Panc1 (cell line): ENCODE measurements around the gene RAD1. TPM values are rescaled to one million over a fixed set of nuclear protein-coding genes. Genes with fewer than 3 reads are reported as not detected.

Experiments used
- ATAC-seq: fragments of 200-7000 bp; cut with Tn5 transposase; 2 replicates; pipeline ENCODE4 v1.9.1; 2020; ENCODE audit warnings: mild to moderate bottlenecking, moderate library complexity
- BruUV-seq: library from RNA; stranded (reverse); fragments of 400-500 nt; replicated peaks from 2 replicates; lab custom pipeline; 2021; lab: Mats Ljungman, UMichigan
- CTCF ChIA-PET: fragments of 300-600 bp; sonication (Branson Sonifier 250); formaldehyde crosslinking; loops from one replicate; lab custom pipeline; 2022; ENCODE audit warnings: antibody characterized with exemption; lab: Charles Lee
- POLR2A ChIA-PET: fragments of 300-600 bp; sonication (Branson Sonifier 250); formaldehyde crosslinking; loops from one replicate; lab custom pipeline; 2022; ENCODE audit warnings: antibody characterized with exemption; lab: Charles Lee
- DNase-seq: peaks from one replicate; pipeline ENCODE4 v3.0.0-alpha.2; 2010; ENCODE audit warnings: low read depth, low spot score
- H3K27ac ChIP-seq: 2 replicates; pipeline ENCODE4 v1.5.1; 2011; ENCODE audit warnings: mild to moderate bottlenecking, low read length, inconsistent platforms
- H3K27me3 ChIP-seq: fragments of 200-500 bp; sonication (Bioruptor generic); 2 replicates; pipeline ENCODE4 v1.6.0; 2014; ENCODE audit warnings: low read length, inconsistent platforms; ENCODE audit not compliant: control insufficient read depth, insufficient read depth
- H3K36me3 ChIP-seq: fragments of 200-500 bp; sonication (Bioruptor generic); 2 replicates; pipeline ENCODE4 v1.5.1; 2014; ENCODE audit warnings: inconsistent platforms, mild to moderate bottlenecking, low read length, moderate library complexity; ENCODE audit not compliant: control insufficient read depth, insufficient read depth
- H3K4me1 ChIP-seq: 2 replicates; pipeline ENCODE4 v1.5.1; 2011; ENCODE audit warnings: inconsistent platforms, mild to moderate bottlenecking, low read length, moderate library complexity; ENCODE audit not compliant: control insufficient read depth, insufficient read depth
- H3K4me3 ChIP-seq, 2 experiments: 2 replicates each; pipeline ENCODE4 v1.5.1; 2011 to 2012; ENCODE audit warnings: low read depth in 2 of 2, low read length in 2 of 2, mild to moderate bottlenecking in 2 of 2, inconsistent platforms in 1 of 2, moderate library complexity in 1 of 2
- H3K9me3 ChIP-seq: fragments of 200-500 bp; sonication (Bioruptor generic); 2 replicates; pipeline ENCODE4 v1.5.1; 2014; ENCODE audit warnings: low read depth, mild to moderate bottlenecking, inconsistent platforms, low read length, moderate library complexity; ENCODE audit not compliant: control insufficient read depth, insufficient read depth
- CTCF ChIP-seq: fragments of 450-650 bp; IDR thresholded peaks from 2 replicates; pipeline ENCODE4 v1.5.1; 2017; ENCODE audit warnings: mild to moderate bottlenecking
- POLR2AphosphoS5 ChIP-seq: IDR thresholded peaks from 2 replicates; pipeline ENCODE4 v1.6.1; 2012; ENCODE audit warnings: mild to moderate bottlenecking, low read depth, low read length, moderate library complexity
- REST ChIP-seq, 2 experiments: IDR thresholded peaks; 2 replicates each; pipeline ENCODE4 v1.6.1; 2011 to 2012; ENCODE audit warnings: low read depth in 2 of 2, control low read depth in 1 of 2, low read length in 1 of 2, mild to moderate bottlenecking in 1 of 2, moderate library complexity in 1 of 2; ENCODE audit not compliant: insufficient read depth in 1 of 2
- SIN3A ChIP-seq: IDR thresholded peaks from 2 replicates; pipeline ENCODE4 v1.6.1; 2012; ENCODE audit warnings: low read depth, mild to moderate bottlenecking, low read length, moderate library complexity, borderline replicate concordance; ENCODE audit not compliant: insufficient read depth
- TCF7L2 ChIP-seq: IDR thresholded peaks from 2 replicates; pipeline ENCODE4 v1.6.1; 2011; ENCODE audit warnings: mild to moderate bottlenecking, low read depth, low read length, inconsistent platforms
- in situ Hi-C: cut with HindIII; loops from 2 replicates; pipeline ENCODE4 v1.10.0; 2016; ENCODE audit warnings: low sequenced_read_pairs, low pct_unique_long_range_greater_than_20kb
- intact Hi-C: fragments of 100-400 bp; cut with micrococcal nuclease; formaldehyde crosslinking; loops from one replicate; pipeline ENCODE4 v1.10.0; 2022; ENCODE audit not compliant: unreplicated experiment
- total RNA-seq: library from RNA; stranded (reverse); gene quantifications from one replicate; pipeline ENCODE4 v1.2.1, GENCODE V29; 2021; ENCODE audit not compliant: unreplicated experiment

Gene RAD1
- total RNA-seq, 1 experiment from 2014 or later = 31.8 TPM

- no peak for DNase-seq
- no peak for ATAC-seq
- in situ Hi-C loops (no loop called here), intact Hi-C loops (no loop called here)
- BruUV-seq = no TSS peak
- peaks cover 20% of the 10 kb centered on the region for H3K36me3 ChIP-seq
- CTCF ChIA-PET = no interaction called here
- H3K9me3 ChIP-seq = no peaks in the 10 kb centered on the region
- peaks cover 16% of the 10 kb centered on the region for H3K4me1 ChIP-seq
- H3K4me3 ChIP-seq = no peak overlapping the region
- no peak overlapping the region for H3K27ac ChIP-seq
- H3K27me3 ChIP-seq = no peaks in the 10 kb centered on the region
- POLR2A ChIA-PET = no interaction called here
- TF ChIP-seq CTCF = no peak
- TF ChIP-seq REST (IDR thresholded peaks at IDR 0.05; ENCODE audit: insufficient read depth in 1 of 2, low read depth in 2 of 2, low read length in 1 of 2) = no peak
- TF ChIP-seq TCF7L2 = no peak
- TF ChIP-seq SIN3A = no peak
- TF ChIP-seq POLR2AphosphoS5 = no peak
These were observed 17.6 kb upstream of the RAD1 start for GRCh38 chr5:34932947-34933346.

- POLR2A ChIA-PET = interaction anchor here (2.5 kb wide), 1 partner anchor 16 kb away, joined by 17 read pairs; the partner anchor contains the start of genes BRIX1 and RAD1
- ATAC-seq (no peak), DNase-seq (no peak)
- Histone ChIP-seq H3K27me3 (no peaks in the 10 kb centered on the region), H3K36me3 (peaks cover 20% of the 10 kb centered on the region), H3K4me1 (peaks cover 16% of the 10 kb centered on the region), H3K9me3 (no peaks in the 10 kb centered on the region), H3K4me3 (peak overlapping the region; percentile 86 to 96), H3K27ac (peak overlapping the region; percentile 97)
- CTCF ChIA-PET = no interaction called here
- TF ChIP-seq CTCF (no peak), SIN3A (no peak), REST (IDR thresholded peaks at IDR 0.05; ENCODE audit: insufficient read depth in 1 of 2, low read depth in 2 of 2, low read length in 1 of 2) (no peak), POLR2AphosphoS5 (no peak), TCF7L2 (no peak)
- in situ Hi-C loops = no loop called here
- intact Hi-C loops = no loop called here
- TSS peak; percentile 81 for BruUV-seq
These were observed 15.6 kb upstream of the RAD1 start for GRCh38 chr5:34930870-34931269.
